ENCODE results near the gene RABGAP1L.
A peak's percentile ranks its signal among the peaks of the same experiment; 100 is the strongest.

RABGAP1L gene

DNA sequence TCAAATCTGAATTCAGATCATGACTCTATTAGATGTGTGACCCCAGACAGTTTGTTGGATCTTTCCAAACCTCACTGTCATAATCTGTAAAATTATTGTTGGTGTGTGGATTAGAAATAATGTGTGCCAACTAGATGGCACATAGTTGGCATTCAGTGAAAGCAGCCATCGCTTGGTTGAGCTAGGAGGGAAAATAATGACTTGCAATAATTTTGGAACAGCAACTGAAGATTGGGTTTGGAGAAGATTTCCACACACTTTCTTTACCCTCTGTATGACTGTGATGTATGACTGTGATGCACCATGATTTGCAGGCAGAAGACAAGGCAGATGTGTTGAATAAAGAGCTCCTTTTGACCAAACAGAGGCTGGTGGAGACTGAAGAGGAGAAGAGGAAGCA lies 816.4 kb downstream of the RABGAP1L start:
- H3K36me3 ChIP-seq (ENCODE audit: insufficient read depth, low read length), result no peaks in the 10 kb centered on the region
- no peaks in the 10 kb centered on the region for H3K9me3 ChIP-seq (ENCODE audit: low read depth, low read length)
- DNase-seq (ENCODE audit: low read depth, low spot score), result no peak
- no peak for TF ChIP-seq POLR2AphosphoS5 (IDR thresholded peaks at IDR 0.05; ENCODE audit: borderline replicate concordance, low read depth, low read length)
- no peak for TF ChIP-seq FOXP2 (optimal IDR thresholded peaks at IDR 0.05; ENCODE audit: control extremely low read depth, extremely low read length, insufficient read depth)
- no peak for TF ChIP-seq EZH2 (IDR thresholded peaks at IDR 0.05)
- H3K27ac ChIP-seq, result no peak overlapping the region
- no peak overlapping the region for H3K9ac ChIP-seq (ENCODE audit: insufficient read length)
- no peak overlapping the region for H3K4me3 ChIP-seq

DNA sequence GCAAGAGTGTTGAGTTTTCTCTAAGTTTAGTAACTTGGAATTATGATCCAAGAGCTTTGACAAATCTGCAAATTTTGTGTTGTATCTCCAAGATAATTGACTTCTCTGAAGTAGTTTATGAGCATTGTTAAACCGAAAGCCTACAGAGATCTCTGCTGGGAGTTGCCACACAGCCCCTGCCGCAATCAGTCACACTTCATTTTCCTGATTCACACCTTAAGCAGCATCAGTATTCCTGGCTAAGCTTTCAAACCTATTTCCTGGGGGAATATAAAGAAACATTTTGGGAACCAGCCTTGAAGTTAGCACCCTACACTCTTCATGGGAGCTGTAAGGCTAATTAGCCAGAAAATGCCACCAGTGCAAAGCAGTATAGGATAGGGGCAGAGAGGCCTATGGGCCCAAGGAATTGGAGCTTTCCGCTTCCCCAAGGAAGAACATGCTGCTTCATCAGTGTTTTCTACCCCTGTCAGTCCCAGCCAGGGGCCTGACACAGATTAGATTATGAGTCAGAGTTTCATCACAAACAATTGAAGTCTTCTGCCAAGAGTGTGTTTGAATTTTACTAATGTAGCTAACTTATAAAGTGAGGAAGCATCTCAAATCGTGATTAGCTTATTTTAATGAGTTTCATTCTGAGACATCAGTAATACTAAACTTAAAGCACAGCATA lies 817.3 kb downstream of the RABGAP1L start:
- Histone ChIP-seq H3K9ac (ENCODE audit: insufficient read length) (no peak overlapping the region), H3K27ac (no peak overlapping the region), H3K9me3 (ENCODE audit: low read depth, low read length) (no peaks in the 10 kb centered on the region), H3K36me3 (ENCODE audit: insufficient read depth, low read length) (no peaks in the 10 kb centered on the region), H3K4me3 (no peak overlapping the region)
- TF ChIP-seq POLR2AphosphoS5 (IDR thresholded peaks at IDR 0.05; ENCODE audit: borderline replicate concordance, low read depth, low read length), result no peak
- DNase-seq (ENCODE audit: low read depth, low spot score), result no peak

DNA sequence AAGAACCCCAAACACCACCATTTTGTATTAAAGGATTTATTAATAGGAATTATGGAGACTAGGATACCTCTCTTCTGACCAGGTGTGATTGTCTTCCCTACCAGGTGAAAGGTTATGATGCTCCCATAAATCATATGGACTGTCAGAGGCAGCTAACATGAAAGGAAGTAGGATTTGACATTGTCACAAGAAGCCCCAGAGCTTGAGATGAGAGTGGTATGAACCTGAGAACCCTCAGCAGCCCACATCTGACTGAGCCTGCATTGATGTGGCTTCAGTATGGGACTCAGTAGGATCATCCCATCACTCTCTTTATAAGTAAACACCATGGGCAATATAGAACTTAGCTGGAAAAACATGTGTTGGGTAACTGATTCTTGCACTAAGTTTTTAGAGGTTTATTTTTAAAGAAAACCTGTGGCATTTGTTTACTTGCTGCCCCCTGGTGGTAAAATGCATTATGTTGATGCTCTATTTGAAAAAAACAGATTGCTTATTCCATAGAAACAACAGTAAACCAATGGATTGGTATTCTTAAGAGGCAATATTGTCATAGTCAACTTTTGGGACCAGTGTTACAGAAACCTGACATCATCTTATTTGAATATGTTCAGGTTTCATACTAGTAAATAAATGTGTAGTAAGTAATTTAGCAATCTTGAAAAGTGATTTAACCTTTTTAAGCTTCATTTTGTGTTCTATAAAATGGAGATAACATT lies 823.8 kb downstream of the RABGAP1L start:
- Histone ChIP-seq H3K9me3 (ENCODE audit: low read depth, low read length) (no peaks in the 10 kb centered on the region), H3K9ac (ENCODE audit: insufficient read length) (no peak overlapping the region), H3K4me3 (no peak overlapping the region), H3K36me3 (ENCODE audit: insufficient read depth, low read length) (no peaks in the 10 kb centered on the region), H3K27ac (no peak overlapping the region)
- DNase-seq (ENCODE audit: low read depth, low spot score), result no peak
- TF ChIP-seq FOXP2 (optimal IDR thresholded peaks at IDR 0.05; ENCODE audit: control extremely low read depth, extremely low read length, insufficient read depth) (no peak), EZH2 (IDR thresholded peaks at IDR 0.05) (no peak), POLR2AphosphoS5 (IDR thresholded peaks at IDR 0.05; ENCODE audit: borderline replicate concordance, low read depth, low read length) (no peak)

DNA sequence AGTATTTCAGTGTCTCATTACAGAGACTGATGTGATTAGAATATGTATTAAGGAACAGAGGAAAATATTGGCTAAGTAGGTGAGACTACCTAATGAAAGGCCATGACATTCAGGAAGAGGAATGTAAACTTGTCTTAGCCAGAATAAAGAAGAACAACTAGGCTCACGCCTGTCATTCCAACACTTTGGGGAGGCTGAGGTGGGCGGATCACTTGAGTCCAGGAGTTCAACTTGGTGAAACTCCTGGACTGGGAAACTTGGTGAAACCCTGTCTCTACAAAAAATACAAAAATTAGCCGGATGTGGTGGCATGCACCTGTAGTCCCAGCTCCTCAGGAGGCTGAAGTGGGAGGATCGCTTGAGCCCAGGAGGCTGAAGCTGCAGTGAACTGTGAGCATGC lies 825.6 kb downstream of the RABGAP1L start:
- no peak overlapping the region for H3K9ac ChIP-seq (ENCODE audit: insufficient read length)
- TF ChIP-seq POLR2AphosphoS5 (IDR thresholded peaks at IDR 0.05; ENCODE audit: borderline replicate concordance, low read depth, low read length) (no peak), EZH2 (IDR thresholded peaks at IDR 0.05) (no peak), FOXP2 (optimal IDR thresholded peaks at IDR 0.05; ENCODE audit: control extremely low read depth, extremely low read length, insufficient read depth) (no peak)
- no peaks in the 10 kb centered on the region for H3K9me3 ChIP-seq (ENCODE audit: low read depth, low read length)
- no peak for DNase-seq (ENCODE audit: low read depth, low spot score)
- H3K36me3 ChIP-seq (ENCODE audit: insufficient read depth, low read length), result no peaks in the 10 kb centered on the region
- H3K4me3 ChIP-seq, result no peak overlapping the region
- no peak overlapping the region for H3K27ac ChIP-seq

DNA sequence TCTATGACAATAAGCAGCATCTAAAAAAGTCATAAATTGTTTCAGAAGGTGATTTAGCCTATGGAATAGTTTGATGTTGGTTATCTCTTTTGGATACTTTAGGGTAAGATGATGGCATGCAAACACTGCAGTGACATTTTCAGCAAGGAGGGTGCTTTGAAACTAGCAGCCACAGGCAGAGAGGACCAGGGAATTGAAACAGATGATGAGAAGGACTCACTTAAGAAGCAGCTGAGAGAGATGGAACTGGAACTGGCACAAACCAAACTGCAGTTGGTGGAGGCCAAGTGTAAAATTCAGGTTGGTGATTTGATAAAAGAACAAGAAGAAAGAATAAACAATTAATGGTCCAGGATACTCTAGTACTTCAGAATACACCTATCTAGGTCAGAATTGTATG lies 829.2 kb downstream of the RABGAP1L start:
- H3K27ac ChIP-seq, result no peak overlapping the region

DNA sequence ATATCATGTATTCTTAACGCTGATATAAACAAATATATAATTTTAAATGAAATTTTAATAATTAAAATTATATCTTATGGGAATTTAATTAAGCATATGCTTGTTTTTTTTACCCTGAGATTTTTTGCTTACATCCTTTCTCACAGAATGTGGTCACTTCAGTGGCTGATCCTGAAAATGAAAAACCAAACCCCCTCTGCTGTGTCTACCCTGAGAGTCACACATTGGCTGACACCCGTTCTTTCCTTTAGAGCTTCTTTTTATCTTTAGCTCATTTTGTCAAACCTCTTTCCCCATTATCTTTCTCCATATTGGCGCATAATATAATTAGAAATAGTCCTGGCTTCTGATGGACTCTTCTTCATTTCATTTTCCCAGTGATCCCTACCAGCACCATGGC lies 829.7 kb downstream of the RABGAP1L start:
- Histone ChIP-seq H3K27ac (no peak overlapping the region), H3K9ac (ENCODE audit: insufficient read length) (no peak overlapping the region), H3K4me3 (no peak overlapping the region), H3K36me3 (ENCODE audit: insufficient read depth, low read length) (no peaks in the 10 kb centered on the region), H3K9me3 (ENCODE audit: low read depth, low read length) (no peaks in the 10 kb centered on the region)
- TF ChIP-seq FOXP2 (optimal IDR thresholded peaks at IDR 0.05; ENCODE audit: control extremely low read depth, extremely low read length, insufficient read depth), result no peak
- no peak for TF ChIP-seq POLR2AphosphoS5 (IDR thresholded peaks at IDR 0.05; ENCODE audit: borderline replicate concordance, low read depth, low read length)
- no peak for TF ChIP-seq EZH2 (IDR thresholded peaks at IDR 0.05)
- no peak for DNase-seq (ENCODE audit: low read depth, low spot score)

More for the DNA sequence above, 829.2 kb downstream of the RABGAP1L start:
- Histone ChIP-seq H3K9ac (ENCODE audit: insufficient read length) (no peak overlapping the region), H3K36me3 (ENCODE audit: insufficient read depth, low read length) (no peaks in the 10 kb centered on the region), H3K9me3 (ENCODE audit: low read depth, low read length) (no peaks in the 10 kb centered on the region), H3K4me3 (no peak overlapping the region)
- TF ChIP-seq EZH2 (IDR thresholded peaks at IDR 0.05), result no peak
- TF ChIP-seq FOXP2 (optimal IDR thresholded peaks at IDR 0.05; ENCODE audit: control extremely low read depth, extremely low read length, insufficient read depth), result no peak
- no peak for TF ChIP-seq POLR2AphosphoS5 (IDR thresholded peaks at IDR 0.05; ENCODE audit: borderline replicate concordance, low read depth, low read length)
- DNase-seq (ENCODE audit: low read depth, low spot score), result no peak

DNA sequence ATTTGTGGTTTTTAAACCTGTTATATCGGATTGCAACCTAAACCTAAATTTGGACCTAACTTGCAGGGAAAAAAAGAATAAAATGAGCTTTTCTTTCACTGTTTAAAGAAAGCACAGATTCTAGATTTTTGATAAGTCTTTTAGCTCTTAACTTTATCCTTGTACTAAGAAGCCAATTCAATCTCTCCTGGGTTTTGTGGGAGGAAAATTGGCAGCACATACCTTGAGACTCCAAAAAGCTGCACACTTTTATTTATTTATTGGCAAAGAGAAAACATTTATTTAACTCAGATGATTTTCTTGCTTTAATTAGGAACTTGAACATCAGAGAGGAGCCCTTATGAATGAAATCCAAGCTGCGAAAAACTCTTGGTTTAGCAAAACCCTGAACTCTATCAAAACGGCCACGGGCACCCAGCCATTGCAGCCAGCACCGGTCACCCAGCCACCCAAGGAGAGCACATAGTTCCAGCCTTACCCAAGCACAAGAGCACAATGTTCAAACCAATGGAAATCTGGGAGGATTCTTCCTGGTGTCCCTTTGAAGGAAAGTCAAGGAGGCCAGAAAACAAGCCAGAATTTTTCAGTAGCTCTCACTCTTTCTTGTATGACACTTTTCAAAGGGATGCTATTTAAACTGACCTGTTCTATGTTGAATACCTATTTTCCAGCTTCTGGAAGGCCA lies 830.4 kb downstream of the RABGAP1L start:
- Histone ChIP-seq H3K9me3 (ENCODE audit: low read depth, low read length) (no peaks in the 10 kb centered on the region), H3K36me3 (ENCODE audit: insufficient read depth, low read length) (no peaks in the 10 kb centered on the region), H3K4me3 (no peak overlapping the region), H3K9ac (ENCODE audit: insufficient read length) (peak overlapping the region; percentile 26), H3K27ac (no peak overlapping the region)
- DNase-seq (ENCODE audit: low read depth, low spot score), result no peak
- TF ChIP-seq EZH2 (IDR thresholded peaks at IDR 0.05) (no peak), POLR2AphosphoS5 (IDR thresholded peaks at IDR 0.05; ENCODE audit: borderline replicate concordance, low read depth, low read length) (no peak), FOXP2 (optimal IDR thresholded peaks at IDR 0.05; ENCODE audit: control extremely low read depth, extremely low read length, insufficient read depth) (no peak)

DNA sequence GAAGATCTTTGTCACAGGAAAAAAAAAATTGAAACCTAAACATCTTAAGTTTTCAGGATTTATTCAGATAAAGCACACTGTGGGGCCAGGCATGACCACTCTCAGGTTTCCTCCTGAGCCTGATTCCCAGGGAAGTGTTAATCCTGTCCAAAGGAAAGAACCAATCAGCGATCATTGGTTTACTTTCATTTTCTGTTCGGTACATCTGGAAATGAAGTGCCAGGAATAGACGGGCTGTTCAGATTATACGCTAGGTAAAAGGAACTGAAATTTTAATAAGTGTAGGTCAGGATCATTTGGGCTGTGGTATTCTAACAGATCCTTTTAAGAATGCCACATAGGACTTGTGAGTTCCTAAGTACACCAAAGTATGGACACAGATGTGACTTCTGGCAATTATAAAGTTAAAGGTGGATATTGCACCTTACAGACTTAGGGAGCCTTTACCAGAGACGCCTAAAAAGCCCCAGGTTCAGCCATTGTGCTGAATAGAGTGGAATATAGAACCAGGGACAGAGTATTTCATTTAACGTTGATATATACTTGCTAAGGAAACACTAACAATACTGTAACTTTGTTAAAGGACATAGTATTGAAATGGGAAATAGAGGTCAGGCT lies 831.2 kb downstream of the RABGAP1L start:
- Histone ChIP-seq H3K9me3 (ENCODE audit: low read depth, low read length) (no peaks in the 10 kb centered on the region), H3K4me3 (no peak overlapping the region), H3K27ac (no peak overlapping the region), H3K9ac (ENCODE audit: insufficient read length) (no peak overlapping the region), H3K36me3 (ENCODE audit: insufficient read depth, low read length) (no peaks in the 10 kb centered on the region)
- DNase-seq (ENCODE audit: low read depth, low spot score), result no peak
- TF ChIP-seq FOXP2 (optimal IDR thresholded peaks at IDR 0.05; ENCODE audit: control extremely low read depth, extremely low read length, insufficient read depth), result no peak
- TF ChIP-seq EZH2 (IDR thresholded peaks at IDR 0.05), result no peak
- TF ChIP-seq POLR2AphosphoS5 (IDR thresholded peaks at IDR 0.05; ENCODE audit: borderline replicate concordance, low read depth, low read length), result no peak
